RWPE1 (cell line): ENCODE results near the gene GLCCI1.

Experiments used
- CTCF ChIA-PET: fragments of 350-600 bp; sonication (Branson Sonifier 250); formaldehyde crosslinking; extraction: SDS; loops from one replicate; lab custom pipeline; 2021; lab: Yijun Ruan, JAX
- POLR2A ChIA-PET: fragments of 400-600 bp; formaldehyde crosslinking; extraction: SDS; loops from one replicate; lab custom pipeline; 2020; ENCODE audit warnings: antibody characterized with exemption; ENCODE audit not compliant: low non-redundant PET; lab: Yijun Ruan, JAX
- DNase-seq: peaks from one replicate; pipeline ENCODE4 v3.0.0; 2012; ENCODE audit warnings: low spot score
- H3K27ac ChIP-seq: fragments of 450-650 bp; 2 replicates; pipeline ENCODE4 v1.5.1; 2017
- TF ChIP-seq, protein P1 (sequence below): fragments of 450-650 bp; conservative IDR thresholded peaks from 2 replicates; pipeline ENCODE4 v1.5.1; 2017; ENCODE audit warnings: low read depth, mild to moderate bottlenecking

Gene GLCCI1

DNA sequence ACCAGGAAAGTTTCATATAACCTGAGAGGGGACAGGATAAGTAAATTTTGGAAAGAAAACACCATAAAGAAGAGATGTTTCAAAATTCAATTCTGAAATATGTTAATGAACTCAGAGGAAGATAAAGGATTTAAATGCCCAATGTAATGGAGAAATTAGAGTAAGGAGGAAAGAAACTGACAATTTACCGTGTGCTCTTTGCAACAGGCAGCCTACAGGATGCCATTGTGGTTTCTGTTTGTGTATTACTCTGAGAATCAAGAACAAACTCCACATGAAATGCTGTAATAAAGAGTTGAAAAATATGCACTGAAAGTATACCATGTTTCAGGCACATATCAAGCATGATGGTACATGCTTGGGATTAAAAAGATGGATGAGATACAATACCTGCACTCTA is 44.8 kb upstream of the GLCCI1 start:
- ChIA-PET CTCF (no interaction called here), POLR2A (no interaction called here)
- H3K27ac ChIP-seq: no peak overlapping the region
- TF ChIP-seq, protein P1, sequence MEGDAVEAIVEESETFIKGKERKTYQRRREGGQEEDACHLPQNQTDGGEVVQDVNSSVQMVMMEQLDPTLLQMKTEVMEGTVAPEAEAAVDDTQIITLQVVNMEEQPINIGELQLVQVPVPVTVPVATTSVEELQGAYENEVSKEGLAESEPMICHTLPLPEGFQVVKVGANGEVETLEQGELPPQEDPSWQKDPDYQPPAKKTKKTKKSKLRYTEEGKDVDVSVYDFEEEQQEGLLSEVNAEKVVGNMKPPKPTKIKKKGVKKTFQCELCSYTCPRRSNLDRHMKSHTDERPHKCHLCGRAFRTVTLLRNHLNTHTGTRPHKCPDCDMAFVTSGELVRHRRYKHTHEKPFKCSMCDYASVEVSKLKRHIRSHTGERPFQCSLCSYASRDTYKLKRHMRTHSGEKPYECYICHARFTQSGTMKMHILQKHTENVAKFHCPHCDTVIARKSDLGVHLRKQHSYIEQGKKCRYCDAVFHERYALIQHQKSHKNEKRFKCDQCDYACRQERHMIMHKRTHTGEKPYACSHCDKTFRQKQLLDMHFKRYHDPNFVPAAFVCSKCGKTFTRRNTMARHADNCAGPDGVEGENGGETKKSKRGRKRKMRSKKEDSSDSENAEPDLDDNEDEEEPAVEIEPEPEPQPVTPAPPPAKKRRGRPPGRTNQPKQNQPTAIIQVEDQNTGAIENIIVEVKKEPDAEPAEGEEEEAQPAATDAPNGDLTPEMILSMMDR: no peak
- no peak for DNase-seq

DNA sequence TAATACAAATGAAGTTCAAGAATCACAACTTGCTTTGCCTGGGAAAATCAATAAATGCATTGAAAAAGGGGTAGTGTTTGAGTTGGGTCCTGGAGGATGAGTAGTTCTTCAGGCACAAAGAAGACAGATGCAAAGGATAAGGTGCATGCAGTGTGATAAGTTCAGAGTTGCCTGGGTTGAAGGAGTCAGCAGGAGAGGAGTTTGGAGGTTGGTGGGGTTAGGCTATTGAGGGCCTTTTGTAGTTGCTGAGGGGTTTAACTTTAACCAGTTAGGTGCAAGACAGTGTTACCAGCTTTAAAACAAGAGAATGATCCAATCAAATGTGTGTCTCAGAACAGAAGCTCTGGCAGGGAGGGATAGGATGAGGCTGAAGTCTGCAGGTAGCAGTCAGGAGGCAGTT is 44.3 kb upstream of the GLCCI1 start:
- DNase-seq: no peak
- no peak overlapping the region for H3K27ac ChIP-seq
- ChIA-PET POLR2A (no interaction called here), CTCF (no interaction called here)
- TF ChIP-seq, protein P1: no peak

DNA sequence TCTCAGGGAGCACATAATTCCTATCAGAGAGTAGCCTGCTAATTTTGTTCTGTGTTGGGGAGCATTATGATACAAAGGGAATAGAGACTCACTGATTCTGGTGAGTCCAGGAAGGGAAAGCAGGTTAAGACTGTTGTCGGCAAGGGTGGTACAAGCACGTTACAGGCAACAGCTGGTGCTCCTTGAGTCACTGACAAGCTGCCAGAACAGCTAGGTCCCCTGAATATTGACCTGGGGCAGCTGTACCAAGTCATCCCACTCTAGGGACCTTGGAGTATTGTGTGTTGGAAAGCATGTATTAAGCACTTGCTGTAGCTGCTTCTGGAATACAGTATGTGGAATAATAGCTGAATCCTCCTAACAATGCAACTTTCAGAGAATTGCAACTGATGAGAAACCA is 37.0 kb upstream of the GLCCI1 start:
- DNase-seq: no peak
- H3K27ac ChIP-seq: no peak overlapping the region
- POLR2A ChIA-PET: no interaction called here
- TF ChIP-seq, protein P1: no peak
- CTCF ChIA-PET: no interaction called here

DNA sequence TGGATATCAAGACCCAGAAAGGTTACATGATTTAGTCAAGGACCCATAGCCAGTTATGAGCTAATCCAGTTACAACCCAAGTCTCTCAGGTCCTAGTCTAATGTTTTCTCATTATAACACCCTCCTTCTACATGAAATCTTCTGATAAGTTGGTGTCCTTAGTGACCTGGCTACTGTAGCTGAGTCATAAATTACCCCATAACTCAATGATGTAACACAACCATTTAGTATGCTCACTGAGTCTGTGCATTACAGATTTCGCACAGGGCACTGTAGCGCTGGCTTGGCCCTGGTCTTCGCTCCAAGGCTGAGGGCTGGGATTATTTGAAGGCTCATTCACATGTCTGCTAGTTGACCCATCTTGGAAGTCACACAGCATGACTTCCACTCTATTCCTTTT is 36.0 kb upstream of the GLCCI1 start:
- CTCF ChIA-PET: no interaction called here

DNA sequence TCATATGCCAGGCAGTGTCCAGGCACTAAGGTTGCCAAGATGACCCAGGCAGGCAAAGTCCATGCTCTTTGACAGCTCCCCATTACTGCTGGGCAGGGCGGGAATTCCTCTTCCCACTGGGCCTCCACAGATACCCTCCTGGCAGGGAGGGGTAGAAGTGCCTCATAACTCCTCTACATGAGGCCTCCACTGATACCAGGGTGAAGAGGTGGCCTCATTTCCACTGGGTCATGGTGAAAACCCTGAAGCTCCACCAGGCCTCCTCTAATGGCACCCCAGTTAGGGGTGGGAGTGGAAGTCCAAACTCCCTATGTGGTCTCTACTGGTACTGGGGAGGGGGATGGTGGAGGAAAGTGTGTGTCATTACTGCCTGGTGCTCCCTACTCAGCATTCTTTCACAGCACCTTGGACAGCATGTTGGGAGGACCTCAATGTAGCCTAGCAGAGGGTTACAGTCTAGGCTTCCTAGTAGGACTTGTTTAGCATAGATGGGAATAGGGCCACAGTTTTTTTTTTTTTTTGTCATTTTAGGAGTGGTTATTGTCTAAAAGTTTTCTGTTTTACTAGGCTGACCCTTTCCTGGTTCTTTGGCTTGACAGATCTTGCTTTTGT is 34.6 kb upstream of the GLCCI1 start:
- ChIA-PET CTCF (no interaction called here), POLR2A (no interaction called here)
- TF ChIP-seq, protein P1: no peak
- H3K27ac ChIP-seq: no peak overlapping the region
- DNase-seq: no peak

More for the DNA sequence above, 36.0 kb upstream of the GLCCI1 start:
- no peak for DNase-seq
- TF ChIP-seq, protein P1: no peak
- POLR2A ChIA-PET: no interaction called here
- no peak overlapping the region for H3K27ac ChIP-seq

DNA sequence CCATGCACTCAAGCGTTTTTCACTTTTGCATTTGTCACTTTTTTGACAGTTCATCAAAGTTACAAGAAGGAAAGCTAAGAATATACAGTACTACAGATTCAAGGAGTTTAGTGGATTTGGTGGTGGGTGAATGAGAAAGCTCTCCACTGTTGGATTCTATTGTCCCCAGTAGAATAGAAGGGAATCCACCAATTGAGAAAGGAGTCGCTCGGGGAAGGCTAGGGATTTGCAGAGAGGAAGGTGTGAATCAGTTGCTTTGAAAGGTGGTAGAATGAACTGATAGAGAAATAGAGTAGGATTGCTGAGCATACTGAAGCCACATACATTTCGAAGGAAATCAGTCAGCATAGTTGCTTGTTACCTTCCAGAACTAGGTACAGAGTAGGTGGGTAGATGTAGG is 33.7 kb upstream of the GLCCI1 start:
- CTCF ChIA-PET: interaction anchor here (0.6 kb wide), 1 partner anchor 20 kb away, joined by 3 read pairs; no protein-coding TSS in a partner anchor
- POLR2A ChIA-PET: no interaction called here

More for the DNA sequence above, 33.7 kb upstream of the GLCCI1 start:
- DNase-seq: no peak
- no peak overlapping the region for H3K27ac ChIP-seq
- TF ChIP-seq, protein P1: no peak
